HepG2 (cell line): Measurements from ENCODE around the gene INO80B. TPM values are rescaled to one million over a fixed set of nuclear protein-coding genes. Genes with fewer than 3 reads are reported as not detected.

Experiments used
- ATM ChIP-seq: fragments of 450-650 bp; IDR thresholded peaks from 2 replicates; pipeline ENCODE4 v1.7.1; 2017; ENCODE audit warnings: mild to moderate bottlenecking, borderline replicate concordance
- CC2D1A ChIP-seq: sonication (generic); formaldehyde crosslinking; IDR thresholded peaks from 2 replicates; pipeline ENCODE4 v1.8.1; 2023; ENCODE audit warnings: mild to moderate bottlenecking, missing genetic modification reagents
- ETV6 ChIP-seq: sonication (generic); formaldehyde crosslinking; conservative IDR thresholded peaks from 2 replicates; pipeline ENCODE4 v1.4.0; 2020; ENCODE audit warnings: missing genetic modification reagents
- MIXL1 ChIP-seq: IDR thresholded peaks from 2 replicates; pipeline ENCODE4 v1.6.1; 2016
- SIX1 ChIP-seq: sonication (generic); formaldehyde crosslinking; IDR thresholded peaks from 2 replicates; pipeline ENCODE4 v1.4.0; 2020; ENCODE audit warnings: missing genetic modification reagents, borderline replicate concordance
- SNAPC2 ChIP-seq: sonication (generic); formaldehyde crosslinking; IDR thresholded peaks from 2 replicates; pipeline ENCODE4 v1.8.1; 2022; ENCODE audit warnings: mild to moderate bottlenecking, missing genetic modification reagents
- ZNF598 ChIP-seq: sonication (generic); formaldehyde crosslinking; IDR thresholded peaks from 2 replicates; pipeline ENCODE4 v1.5.1; 2020; ENCODE audit warnings: mild to moderate bottlenecking, missing genetic modification reagents, borderline replicate concordance
- ZNF607 ChIP-seq: sonication (generic); formaldehyde crosslinking; IDR thresholded peaks from 2 replicates; pipeline ENCODE4 v1.5.1; 2020; ENCODE audit warnings: missing genetic modification reagents, mild to moderate bottlenecking, borderline replicate concordance
- ZNF615 ChIP-seq: sonication (generic); formaldehyde crosslinking; IDR thresholded peaks from 2 replicates; pipeline ENCODE4 v1.5.0; 2020; ENCODE audit warnings: mild to moderate bottlenecking, missing genetic modification reagents, borderline replicate concordance
- ZNF777 ChIP-seq: sonication (generic); formaldehyde crosslinking; IDR thresholded peaks from 2 replicates; pipeline ENCODE4 v1.4.0; 2020; ENCODE audit warnings: missing genetic modification reagents
- polyA plus RNA-seq, 8 experiments: library from polyadenylated mRNA; depleted of rRNA in 3 of 8; stranded (reverse) in 7 of 8; unstranded in 1 of 8; fragments of >200 nt; fragmentation: Illumina TruSeq in 4 of 8; extraction: Trizol in 4 of 8; gene quantifications; 2 replicates each; pipeline versions ENCODE4 v1.2.1 to v1.2.3, GENCODE V29; 2011 to 2016; ENCODE audit warnings: low read depth in 4 of 8, missing spikeins in 1 of 8, mixed read lengths in 1 of 8; ENCODE audit not compliant: insufficient read depth in 1 of 8
- total RNA-seq, 5 experiments: library from RNA; depleted of rRNA; stranded (reverse); fragments of >200 nt; fragmentation: Illumina TruSeq; extraction: Trizol; gene quantifications; 2 replicates each; pipeline ENCODE4 v1.2.3, GENCODE V29; 2016; ENCODE audit warnings: low read depth in 1 of 5
- TF ChIP-seq, protein P1 (sequence below): sonication (generic); formaldehyde crosslinking; IDR thresholded peaks from 2 replicates; pipeline ENCODE4; 2020; ENCODE audit warnings: missing genetic modification reagents, mild to moderate bottlenecking, borderline replicate concordance
- TF ChIP-seq, protein P2 (sequence below): sonication (generic); formaldehyde crosslinking; IDR thresholded peaks from 2 replicates; pipeline ENCODE4 v1.5.0; 2020; ENCODE audit warnings: missing genetic modification reagents
- TF ChIP-seq, protein P3 (sequence below): sonication (generic); formaldehyde crosslinking; IDR thresholded peaks from 2 replicates; pipeline ENCODE4 v1.5.0; 2020; ENCODE audit warnings: missing genetic modification reagents
- TF ChIP-seq, protein P4 (sequence below): sonication (generic); formaldehyde crosslinking; IDR thresholded peaks from 2 replicates; pipeline ENCODE4 v1.4.0; 2020; ENCODE audit warnings: missing genetic modification reagents
- TF ChIP-seq, protein P5 (sequence below): sonication (generic); formaldehyde crosslinking; IDR thresholded peaks from 2 replicates; pipeline ENCODE4 v1.4.0; 2020; ENCODE audit warnings: mild to moderate bottlenecking, missing genetic modification reagents
- TF ChIP-seq, protein P6 (sequence below): sonication (generic); formaldehyde crosslinking; IDR thresholded peaks from 2 replicates; pipeline ENCODE4 v1.4.0; 2020; ENCODE audit warnings: missing genetic modification reagents
- TF ChIP-seq, protein P7 (sequence below): sonication (generic); formaldehyde crosslinking; IDR thresholded peaks from 2 replicates; pipeline ENCODE4 v1.9.0; 2021; ENCODE audit warnings: missing genetic modification reagents, borderline replicate concordance

The INO80B gene
- total and polyA plus RNA-seq, 2 of the 13 experiments (the other 11 are each of a cell fraction or from before 2014, with no cell fraction given) = 6.2 to 14.5 TPM

DNA sequence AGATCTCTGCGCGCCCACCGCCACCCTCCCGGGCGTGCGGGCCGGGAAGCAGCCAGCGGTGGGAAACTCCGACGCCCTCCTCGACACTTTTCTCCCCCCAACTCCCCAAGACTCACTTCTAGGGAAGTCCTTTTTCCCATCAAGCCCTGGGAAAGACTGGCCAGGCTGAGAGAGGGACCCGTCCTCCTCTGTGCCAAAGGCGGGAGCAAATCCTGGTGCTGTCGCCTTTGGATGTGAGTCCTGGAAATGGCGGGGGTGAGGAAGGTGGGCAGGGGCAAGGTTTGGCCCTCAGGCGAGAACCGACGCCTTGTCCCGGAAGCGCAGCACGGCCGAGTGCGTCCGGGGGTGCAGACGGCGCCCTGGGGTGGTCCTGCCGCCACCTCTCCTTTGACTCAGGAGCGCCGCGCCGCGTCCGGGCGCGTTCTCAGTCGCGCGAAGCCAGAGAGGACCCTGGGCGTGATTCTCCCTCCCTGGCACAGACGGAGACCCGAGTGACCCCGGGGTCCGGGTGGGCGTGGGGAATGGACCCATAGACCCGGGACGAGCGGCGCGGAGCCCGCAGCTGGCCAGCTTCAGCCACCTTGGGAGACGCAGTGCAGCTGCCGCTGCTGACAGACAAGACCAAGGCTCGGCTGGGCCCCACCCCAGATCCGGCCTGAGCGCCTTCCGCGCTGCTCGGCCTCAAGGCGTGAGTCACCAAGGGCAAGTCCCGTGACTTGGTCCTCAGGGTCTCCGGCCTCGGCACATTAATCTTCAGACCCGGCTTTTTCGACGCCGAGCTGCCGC lies 48.0 kb downstream of the INO80B start (continued):
- TF ChIP-seq, protein P1, sequence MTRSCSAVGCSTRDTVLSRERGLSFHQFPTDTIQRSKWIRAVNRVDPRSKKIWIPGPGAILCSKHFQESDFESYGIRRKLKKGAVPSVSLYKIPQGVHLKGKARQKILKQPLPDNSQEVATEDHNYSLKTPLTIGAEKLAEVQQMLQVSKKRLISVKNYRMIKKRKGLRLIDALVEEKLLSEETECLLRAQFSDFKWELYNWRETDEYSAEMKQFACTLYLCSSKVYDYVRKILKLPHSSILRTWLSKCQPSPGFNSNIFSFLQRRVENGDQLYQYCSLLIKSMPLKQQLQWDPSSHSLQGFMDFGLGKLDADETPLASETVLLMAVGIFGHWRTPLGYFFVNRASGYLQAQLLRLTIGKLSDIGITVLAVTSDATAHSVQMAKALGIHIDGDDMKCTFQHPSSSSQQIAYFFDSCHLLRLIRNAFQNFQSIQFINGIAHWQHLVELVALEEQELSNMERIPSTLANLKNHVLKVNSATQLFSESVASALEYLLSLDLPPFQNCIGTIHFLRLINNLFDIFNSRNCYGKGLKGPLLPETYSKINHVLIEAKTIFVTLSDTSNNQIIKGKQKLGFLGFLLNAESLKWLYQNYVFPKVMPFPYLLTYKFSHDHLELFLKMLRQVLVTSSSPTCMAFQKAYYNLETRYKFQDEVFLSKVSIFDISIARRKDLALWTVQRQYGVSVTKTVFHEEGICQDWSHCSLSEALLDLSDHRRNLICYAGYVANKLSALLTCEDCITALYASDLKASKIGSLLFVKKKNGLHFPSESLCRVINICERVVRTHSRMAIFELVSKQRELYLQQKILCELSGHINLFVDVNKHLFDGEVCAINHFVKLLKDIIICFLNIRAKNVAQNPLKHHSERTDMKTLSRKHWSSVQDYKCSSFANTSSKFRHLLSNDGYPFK (CRISPR knock-in tag) = peak; percentile 88; the same call in 1 of the 2 replicates
- TF ChIP-seq, protein P2, sequence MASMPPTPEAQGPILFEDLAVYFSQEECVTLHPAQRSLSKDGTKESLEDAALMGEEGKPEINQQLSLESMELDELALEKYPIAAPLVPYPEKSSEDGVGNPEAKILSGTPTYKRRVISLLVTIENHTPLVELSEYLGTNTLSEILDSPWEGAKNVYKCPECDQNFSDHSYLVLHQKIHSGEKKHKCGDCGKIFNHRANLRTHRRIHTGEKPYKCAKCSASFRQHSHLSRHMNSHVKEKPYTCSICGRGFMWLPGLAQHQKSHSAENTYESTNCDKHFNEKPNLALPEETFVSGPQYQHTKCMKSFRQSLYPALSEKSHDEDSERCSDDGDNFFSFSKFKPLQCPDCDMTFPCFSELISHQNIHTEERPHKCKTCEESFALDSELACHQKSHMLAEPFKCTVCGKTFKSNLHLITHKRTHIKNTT (CRISPR knock-in tag) = no peak
- TF ChIP-seq ZNF615 (CRISPR knock-in tag) (0 out of 2 replicates have a peak, but pooled peaks have one; percentile 14), ZNF598 (CRISPR knock-in tag) (0 out of 2 replicates have a peak, but pooled peaks have one; percentile 22), CC2D1A (no peak), SIX1 (CRISPR knock-in tag) (no peak), MIXL1 (no peak), ZNF607 (CRISPR knock-in tag) (peak; percentile 84; the same call in 1 of the 2 replicates), ATM (no peak), ETV6 (CRISPR knock-in tag) (no peak), SNAPC2 (CRISPR knock-in tag) (peak; percentile 71; the same call in 1 of the 2 replicates), ZNF777 (CRISPR knock-in tag) (peak; percentile 54; the same call in 1 of the 2 replicates)
- TF ChIP-seq, protein P3, sequence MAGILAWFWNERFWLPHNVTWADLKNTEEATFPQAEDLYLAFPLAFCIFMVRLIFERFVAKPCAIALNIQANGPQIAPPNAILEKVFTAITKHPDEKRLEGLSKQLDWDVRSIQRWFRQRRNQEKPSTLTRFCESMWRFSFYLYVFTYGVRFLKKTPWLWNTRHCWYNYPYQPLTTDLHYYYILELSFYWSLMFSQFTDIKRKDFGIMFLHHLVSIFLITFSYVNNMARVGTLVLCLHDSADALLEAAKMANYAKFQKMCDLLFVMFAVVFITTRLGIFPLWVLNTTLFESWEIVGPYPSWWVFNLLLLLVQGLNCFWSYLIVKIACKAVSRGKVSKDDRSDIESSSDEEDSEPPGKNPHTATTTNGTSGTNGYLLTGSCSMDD = no peak
- TF ChIP-seq, protein P4, sequence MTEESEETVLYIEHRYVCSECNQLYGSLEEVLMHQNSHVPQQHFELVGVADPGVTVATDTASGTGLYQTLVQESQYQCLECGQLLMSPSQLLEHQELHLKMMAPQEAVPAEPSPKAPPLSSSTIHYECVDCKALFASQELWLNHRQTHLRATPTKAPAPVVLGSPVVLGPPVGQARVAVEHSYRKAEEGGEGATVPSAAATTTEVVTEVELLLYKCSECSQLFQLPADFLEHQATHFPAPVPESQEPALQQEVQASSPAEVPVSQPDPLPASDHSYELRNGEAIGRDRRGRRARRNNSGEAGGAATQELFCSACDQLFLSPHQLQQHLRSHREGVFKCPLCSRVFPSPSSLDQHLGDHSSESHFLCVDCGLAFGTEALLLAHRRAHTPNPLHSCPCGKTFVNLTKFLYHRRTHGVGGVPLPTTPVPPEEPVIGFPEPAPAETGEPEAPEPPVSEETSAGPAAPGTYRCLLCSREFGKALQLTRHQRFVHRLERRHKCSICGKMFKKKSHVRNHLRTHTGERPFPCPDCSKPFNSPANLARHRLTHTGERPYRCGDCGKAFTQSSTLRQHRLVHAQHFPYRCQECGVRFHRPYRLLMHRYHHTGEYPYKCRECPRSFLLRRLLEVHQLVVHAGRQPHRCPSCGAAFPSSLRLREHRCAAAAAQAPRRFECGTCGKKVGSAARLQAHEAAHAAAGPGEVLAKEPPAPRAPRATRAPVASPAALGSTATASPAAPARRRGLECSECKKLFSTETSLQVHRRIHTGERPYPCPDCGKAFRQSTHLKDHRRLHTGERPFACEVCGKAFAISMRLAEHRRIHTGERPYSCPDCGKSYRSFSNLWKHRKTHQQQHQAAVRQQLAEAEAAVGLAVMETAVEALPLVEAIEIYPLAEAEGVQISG = peak; percentile 73
- TF ChIP-seq, protein P5, sequence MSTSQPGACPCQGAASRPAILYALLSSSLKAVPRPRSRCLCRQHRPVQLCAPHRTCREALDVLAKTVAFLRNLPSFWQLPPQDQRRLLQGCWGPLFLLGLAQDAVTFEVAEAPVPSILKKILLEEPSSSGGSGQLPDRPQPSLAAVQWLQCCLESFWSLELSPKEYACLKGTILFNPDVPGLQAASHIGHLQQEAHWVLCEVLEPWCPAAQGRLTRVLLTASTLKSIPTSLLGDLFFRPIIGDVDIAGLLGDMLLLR = peak; percentile 71
- TF ChIP-seq, protein P6, sequence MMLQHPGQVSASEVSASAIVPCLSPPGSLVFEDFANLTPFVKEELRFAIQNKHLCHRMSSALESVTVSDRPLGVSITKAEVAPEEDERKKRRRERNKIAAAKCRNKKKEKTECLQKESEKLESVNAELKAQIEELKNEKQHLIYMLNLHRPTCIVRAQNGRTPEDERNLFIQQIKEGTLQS (CRISPR knock-in tag) = peak; percentile 25; the same call in 1 of the 2 replicates
- TF ChIP-seq, protein P7, sequence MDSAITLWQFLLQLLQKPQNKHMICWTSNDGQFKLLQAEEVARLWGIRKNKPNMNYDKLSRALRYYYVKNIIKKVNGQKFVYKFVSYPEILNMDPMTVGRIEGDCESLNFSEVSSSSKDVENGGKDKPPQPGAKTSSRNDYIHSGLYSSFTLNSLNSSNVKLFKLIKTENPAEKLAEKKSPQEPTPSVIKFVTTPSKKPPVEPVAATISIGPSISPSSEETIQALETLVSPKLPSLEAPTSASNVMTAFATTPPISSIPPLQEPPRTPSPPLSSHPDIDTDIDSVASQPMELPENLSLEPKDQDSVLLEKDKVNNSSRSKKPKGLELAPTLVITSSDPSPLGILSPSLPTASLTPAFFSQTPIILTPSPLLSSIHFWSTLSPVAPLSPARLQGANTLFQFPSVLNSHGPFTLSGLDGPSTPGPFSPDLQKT (CRISPR knock-in tag) = no peak
